Heart left ventricle (tissue), 16 donors: ENCODE data around the gene PDYN. TPM values are rescaled to one million over a fixed set of nuclear protein-coding genes. Genes with fewer than 3 reads are reported as not detected.

Experiments
- ATAC-seq, 4 donors: fragments of 200-7000 bp; cut with Tn5 transposase; one replicate each; pipeline ENCODE4 v1.9.1; 2020 to 2022; ENCODE audit warnings: moderate library complexity in 4 of 4, mild to moderate bottlenecking in 3 of 4, moderate number of reproducible peaks in 1 of 4
- DNase-seq, 5 donors: peaks; one replicate each; pipeline ENCODE4 v3.0.0-alpha.2; 2020
- H3K27ac ChIP-seq, 12 donors: fragments of 200-600 bp; sonication (generic) in 4 of 12; one replicate each; pipeline versions ENCODE4 v1.5.0 to v1.8.0; 2016 to 2022; ENCODE audit warnings: mild to moderate bottlenecking in 2 of 12
- H3K27me3 ChIP-seq, 9 donors: fragments of 200-600 bp; sonication (generic) in 2 of 9; one replicate each; pipeline versions ENCODE4 v1.5.1 to v1.8.0; 2016 to 2022; ENCODE audit warnings: mild to moderate bottlenecking in 3 of 9
- H3K36me3 ChIP-seq, 9 donors: fragments of 200-600 bp; sonication (generic) in 2 of 9; one replicate each; pipeline versions ENCODE4 v1.5.0 to v1.8.0; 2018 to 2022; ENCODE audit warnings: mild to moderate bottlenecking in 2 of 9
- H3K4me1 ChIP-seq, 12 donors: fragments of 200-600 bp; sonication (generic) in 4 of 12; one replicate each; pipeline versions ENCODE4 v1.5.0 to v1.8.0; 2016 to 2022; ENCODE audit warnings: mild to moderate bottlenecking in 3 of 12
- H3K4me3 ChIP-seq, 12 donors: fragments of 200-600 bp; sonication (generic) in 4 of 12; one replicate each; pipeline versions ENCODE4 v1.5.0 to v1.8.0; 2017 to 2022; ENCODE audit warnings: mild to moderate bottlenecking in 9 of 12, moderate library complexity in 4 of 12
- H3K9me3 ChIP-seq, 12 donors: fragments of 200-600 bp; sonication (generic) in 4 of 12; one replicate each; pipeline versions ENCODE4 v1.5.0 to v1.8.0; 2016 to 2022; ENCODE audit warnings: mild to moderate bottlenecking in 1 of 12
- CTCF ChIP-seq, 12 donors: fragments of 200-600 bp; sonication (generic) in 4 of 12; IDR thresholded peaks; one replicate each; pipeline versions ENCODE4 v1.5.0 to v1.8.0; 2018 to 2022; ENCODE audit warnings: antibody characterized with exemption in 12 of 12, mild to moderate bottlenecking in 5 of 12
- POLR2A ChIP-seq, 2 donors: fragments of 450-650 bp; IDR thresholded peaks; one replicate each; pipeline ENCODE4 v1.6.1; 2017; ENCODE audit warnings: antibody characterized with exemption in 2 of 2, mild to moderate bottlenecking in 2 of 2, moderate library complexity in 2 of 2
- WGBS, 4 donors: extraction: QIAGEN DNeasy Blood & Tissue Kit in 2 of 4; methylation state at CpG; one replicate each; pipeline versions ENCODE4 v1.1.5 to v1.1.7; 2013 to 2018; 5-methylcytosine and 5-hydroxymethylcytosine counted together
- intact Hi-C, 10 donors: fragments of 100-400 bp; cut with DNase I; formaldehyde crosslinking; loops; one replicate each; pipeline versions ENCODE4 v1.11.1 to v1.14.2; 2022
- polyA plus RNA-seq, 2 donors: library from polyadenylated mRNA; stranded (reverse); fragments of 200-250 nt; gene quantifications; one replicate each; pipeline ENCODE4 v1.2.3, GENCODE V29; 2013
- total RNA-seq, 9 donors: library from RNA; depleted of rRNA in 2 of 9; stranded (reverse); fragments of >200 nt in 2 of 9; fragmentation: NEBNext Ultra II Directional in 3 of 9; extraction: Animal tissue kit (Norgen Biotek cat#: 25700) in 3 of 9; gene quantifications; one replicate each; pipeline versions ENCODE4 v1.1.0 to v1.2.4, GENCODE V29; 2016 to 2023
- donor health status: ischemic (EF 13 %, LVEDD 7.1; RV severe dilation, severe dysfunction).
- donor health status: healthy with polysubstance abuse.
- donor health status: DM: no; HTN: yes; CAD: no.
- donor health status: DM: no; HTN: no; CAD: no.
- donor health status: ischemic (EF 25% LVEDD 6.9; RV normal size, moderate dysfunction).
- donor health status: ischemic (EF 25% LVEDD 5.7; RV mildly dilated, moderate dysfunction).
- donor health status: healthy.
- donor health status: DM: yes; HTN: yes; CAD: no.
- donor health status: ischemic (EF 35%, LVEDD 5.7; RV mildly dilated, moderate dysfunction).
- donor health status: nonischemic (EF 11% LVEDD 7.7; RV severe dilation, severe dysfunction).
- donor health status: DM: yes; HTN: yes; CAD: no.
- donor health status: PGD.
- donor health status: ischemic (EF 29% LVEDD 5.4; RV normal size, mild dysfunction).
- donor health status: nonischemic (EF 23%, LVEDD 6.1; RV moderate dilation, normal function).

The PDYN gene
- total and polyA plus RNA-seq, 11 donors = not detected

GRCh38 chr20:1995531-1996310 is 1.9 kb upstream of the PDYN start:
- WGBS, 4 donors = 83 to 90% (median 84%) methylated on average over 10 of the region's 10 CpGs
- ATAC-seq = no peak
- no peak overlapping the region for H3K27ac ChIP-seq
- H3K27me3 ChIP-seq = peaks cover 2 to 82% (median 40%) of the 10 kb centered on the region in 9 donors
- no peak for DNase-seq
- no peaks in the 10 kb centered on the region for H3K4me1 ChIP-seq
- intact Hi-C loops = no loop called here
- TF ChIP-seq POLR2A (IDR thresholded peaks at IDR 0.05) (no peak), CTCF (IDR thresholded peaks at IDR 0.05) (no peak)
- no peak overlapping the region for H3K4me3 ChIP-seq
- H3K36me3 ChIP-seq = no peaks in the 10 kb centered on the region
- H3K9me3 ChIP-seq = no peaks in the 10 kb centered on the region

- peaks cover 2 to 78% (median 36%) of the 10 kb centered on the region in 9 donors for H3K27me3 ChIP-seq
- no peak for ATAC-seq
Observed at GRCh38 chr20:1994627-1995026, 769 bp upstream of the PDYN start.

GRCh38 chr20:1992359-1993110 is 1.3 kb downstream of the PDYN start:
- no peaks in the 10 kb centered on the region for H3K36me3 ChIP-seq
- H3K27me3 ChIP-seq = peaks cover 2 to 61% (median 32%) of the 10 kb centered on the region in 9 donors
- WGBS, 4 donors = 24 to 30% (median 26%) methylated on average over 8 of the region's 8 CpGs
- H3K27ac ChIP-seq = no peak overlapping the region
- no peaks in the 10 kb centered on the region for H3K4me1 ChIP-seq
- H3K4me3 ChIP-seq = no peak overlapping the region
- DNase-seq (no peak), ATAC-seq (no peak)
- no peak for TF ChIP-seq POLR2A (IDR thresholded peaks at IDR 0.05)
- TF ChIP-seq CTCF (IDR thresholded peaks at IDR 0.05) = no peak
- no peaks in the 10 kb centered on the region for H3K9me3 ChIP-seq
- intact Hi-C loops = no loop called here

More at GRCh38 chr20:1994627-1995026, 769 bp upstream of the PDYN start:
- H3K36me3 ChIP-seq = no peaks in the 10 kb centered on the region
- intact Hi-C loops = no loop called here
- no peak for TF ChIP-seq POLR2A (IDR thresholded peaks at IDR 0.05)
- no peak for TF ChIP-seq CTCF (IDR thresholded peaks at IDR 0.05)
- no peak overlapping the region for H3K27ac ChIP-seq
- no peak overlapping the region for H3K4me3 ChIP-seq
- H3K4me1 ChIP-seq = no peaks in the 10 kb centered on the region
- H3K9me3 ChIP-seq = no peaks in the 10 kb centered on the region
- 81 to 87% (median 84%) methylated on average over 14 of the region's 14 CpGs for WGBS, 4 donors
- no peak for DNase-seq

GRCh38 chr20:1987826-1988225 is 6.0 kb downstream of the PDYN start:
- intact Hi-C loops = loop anchor here in 1 of 10 donors (10.0 kb wide), 1 partner anchor 97 kb away; no protein-coding TSS in a partner anchor
- TF ChIP-seq CTCF (IDR thresholded peaks at IDR 0.05) (no peak), POLR2A (IDR thresholded peaks at IDR 0.05) (no peak)
- 28 to 56% (median 45%) methylated on average over 3 of the region's 3 CpGs for WGBS, 4 donors
- Histone ChIP-seq H3K9me3 (no peaks in the 10 kb centered on the region), H3K4me3 (no peak overlapping the region), H3K27ac (no peak overlapping the region), H3K4me1 (no peaks in the 10 kb centered on the region), H3K36me3 (no peaks in the 10 kb centered on the region), H3K27me3 (peaks cover 0 to 35% (median 16%) of the 10 kb centered on the region in 9 donors)
- no peak for DNase-seq
- peak in 1 of 4 donors; percentile 58 for ATAC-seq
